Uterus (tissue), 2 donors: ENCODE data around the gene SALL2.

ENCODE experiments used
- POLR2A ChIP-seq, 2 donors: fragments of 450-650 bp; IDR thresholded peaks; one replicate each; pipeline ENCODE4 v1.6.1; 2016; ENCODE audit warnings: antibody characterized with exemption in 2 of 2, mild to moderate bottlenecking in 1 of 2, moderate library complexity in 1 of 2
- TF ChIP-seq, protein P1 (sequence below), 4 experiments: fragments of 200-600 bp in 2 of 4; fragments of 450-650 bp in 2 of 4; sonication (generic) in 2 of 4; IDR thresholded peaks; one replicate each; pipeline ENCODE4 v1.5.1; 2016 to 2019; ENCODE audit warnings: antibody characterized with exemption in 4 of 4, mild to moderate bottlenecking in 2 of 4, moderate library complexity in 1 of 4

- TF ChIP-seq, protein P1, sequence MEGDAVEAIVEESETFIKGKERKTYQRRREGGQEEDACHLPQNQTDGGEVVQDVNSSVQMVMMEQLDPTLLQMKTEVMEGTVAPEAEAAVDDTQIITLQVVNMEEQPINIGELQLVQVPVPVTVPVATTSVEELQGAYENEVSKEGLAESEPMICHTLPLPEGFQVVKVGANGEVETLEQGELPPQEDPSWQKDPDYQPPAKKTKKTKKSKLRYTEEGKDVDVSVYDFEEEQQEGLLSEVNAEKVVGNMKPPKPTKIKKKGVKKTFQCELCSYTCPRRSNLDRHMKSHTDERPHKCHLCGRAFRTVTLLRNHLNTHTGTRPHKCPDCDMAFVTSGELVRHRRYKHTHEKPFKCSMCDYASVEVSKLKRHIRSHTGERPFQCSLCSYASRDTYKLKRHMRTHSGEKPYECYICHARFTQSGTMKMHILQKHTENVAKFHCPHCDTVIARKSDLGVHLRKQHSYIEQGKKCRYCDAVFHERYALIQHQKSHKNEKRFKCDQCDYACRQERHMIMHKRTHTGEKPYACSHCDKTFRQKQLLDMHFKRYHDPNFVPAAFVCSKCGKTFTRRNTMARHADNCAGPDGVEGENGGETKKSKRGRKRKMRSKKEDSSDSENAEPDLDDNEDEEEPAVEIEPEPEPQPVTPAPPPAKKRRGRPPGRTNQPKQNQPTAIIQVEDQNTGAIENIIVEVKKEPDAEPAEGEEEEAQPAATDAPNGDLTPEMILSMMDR (IDR thresholded peaks at IDR 0.05): no peak
- TF ChIP-seq POLR2A (IDR thresholded peaks at IDR 0.05): no peak
Measured at GRCh38 chr14:21541413-21542074, 15.4 kb upstream of the SALL2 start.
